Breast epithelium (tissue), 3 donors: ENCODE results near the gene KLC1.

Experiments
- CTCF ChIP-seq, 3 donors: fragments of 450-650 bp; IDR thresholded peaks; one replicate each; pipeline ENCODE4 v1.5.1; 2016 to 2017; ENCODE audit warnings: antibody characterized with exemption in 3 of 3, mild to moderate bottlenecking in 3 of 3, moderate library complexity in 3 of 3
- POLR2A ChIP-seq: fragments of 450-650 bp; IDR thresholded peaks from one replicate; pipeline ENCODE4 v1.6.1; 2016; ENCODE audit warnings: antibody characterized with exemption, mild to moderate bottlenecking, moderate library complexity
- POLR2AphosphoS5 ChIP-seq, 3 donors: sonication (generic); formaldehyde crosslinking; IDR thresholded peaks; one replicate each; pipeline ENCODE4 v1.6.1; 2017; ENCODE audit warnings: antibody characterized with exemption in 3 of 3

GRCh38 chr14:103731916-103732867 is 103.2 kb downstream of the KLC1 start:
- TF ChIP-seq CTCF (IDR thresholded peaks at IDR 0.05) (no peak), POLR2A (no peak), POLR2AphosphoS5 (IDR thresholded peaks at IDR 0.05) (no peak)
